Sigmoid colon (tissue), 4 donors: ENCODE measurements around the gene SLCO2A1.

ENCODE experiments used
- POLR2A ChIP-seq, 2 donors: fragments of 450-650 bp; IDR thresholded peaks; one replicate each; pipeline ENCODE4 v1.6.1; 2016; ENCODE audit warnings: antibody characterized with exemption in 2 of 2, mild to moderate bottlenecking in 2 of 2, moderate library complexity in 2 of 2
- POLR2AphosphoS5 ChIP-seq, 4 donors: sonication (generic); formaldehyde crosslinking; IDR thresholded peaks; one replicate each; pipeline ENCODE4 v1.6.1; 2017; ENCODE audit warnings: antibody characterized with exemption in 4 of 4
- TF ChIP-seq, protein P1 (sequence below), 4 experiments: fragments of 450-650 bp in 3 of 4; fragments of 200-600 bp in 1 of 4; IDR thresholded peaks; one replicate each; pipeline ENCODE4 v1.5.1; 2016 to 2019; ENCODE audit warnings: antibody characterized with exemption in 4 of 4, mild to moderate bottlenecking in 3 of 4, moderate library complexity in 2 of 4

DNA sequence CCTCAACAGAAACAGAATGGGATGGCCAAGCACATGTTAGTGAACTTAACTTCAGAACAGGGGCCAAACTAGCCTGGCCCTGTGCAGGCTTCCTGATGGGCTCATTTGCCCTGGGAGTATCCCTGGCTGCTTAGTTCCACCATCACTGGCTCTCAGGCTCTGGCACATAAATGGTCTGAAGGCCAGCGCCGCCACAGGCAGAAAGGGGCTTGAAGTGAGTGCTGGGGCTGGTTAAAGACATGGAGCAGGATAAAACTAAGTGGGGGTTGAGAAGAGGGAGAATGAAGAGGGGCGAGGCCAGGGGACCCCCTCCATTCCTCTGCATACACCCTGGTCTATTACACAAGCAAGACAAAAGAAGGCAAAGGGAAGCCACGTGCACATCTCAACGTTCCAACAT lies 12.2 kb downstream of the SLCO2A1 start:
- TF ChIP-seq, protein P1, sequence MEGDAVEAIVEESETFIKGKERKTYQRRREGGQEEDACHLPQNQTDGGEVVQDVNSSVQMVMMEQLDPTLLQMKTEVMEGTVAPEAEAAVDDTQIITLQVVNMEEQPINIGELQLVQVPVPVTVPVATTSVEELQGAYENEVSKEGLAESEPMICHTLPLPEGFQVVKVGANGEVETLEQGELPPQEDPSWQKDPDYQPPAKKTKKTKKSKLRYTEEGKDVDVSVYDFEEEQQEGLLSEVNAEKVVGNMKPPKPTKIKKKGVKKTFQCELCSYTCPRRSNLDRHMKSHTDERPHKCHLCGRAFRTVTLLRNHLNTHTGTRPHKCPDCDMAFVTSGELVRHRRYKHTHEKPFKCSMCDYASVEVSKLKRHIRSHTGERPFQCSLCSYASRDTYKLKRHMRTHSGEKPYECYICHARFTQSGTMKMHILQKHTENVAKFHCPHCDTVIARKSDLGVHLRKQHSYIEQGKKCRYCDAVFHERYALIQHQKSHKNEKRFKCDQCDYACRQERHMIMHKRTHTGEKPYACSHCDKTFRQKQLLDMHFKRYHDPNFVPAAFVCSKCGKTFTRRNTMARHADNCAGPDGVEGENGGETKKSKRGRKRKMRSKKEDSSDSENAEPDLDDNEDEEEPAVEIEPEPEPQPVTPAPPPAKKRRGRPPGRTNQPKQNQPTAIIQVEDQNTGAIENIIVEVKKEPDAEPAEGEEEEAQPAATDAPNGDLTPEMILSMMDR (IDR thresholded peaks at IDR 0.05) = no peak
- TF ChIP-seq POLR2AphosphoS5 (IDR thresholded peaks at IDR 0.05) (no peak), POLR2A (IDR thresholded peaks at IDR 0.05) (no peak)
